Suppressor macrophage treated with lipopolysaccharide for 4 hours (primary cell): ENCODE data around the gene TAL2.
"Not testable (repeated sequence)": the region's sequence is repeated elsewhere in the genome, so short reads cannot be mapped to it uniquely, and the experiment has no call there.

ENCODE experiments used
- DNase-seq: peaks from one replicate; pipeline ENCODE4 v3.0.0-alpha.2; 2020

The TAL2 gene

DNA sequence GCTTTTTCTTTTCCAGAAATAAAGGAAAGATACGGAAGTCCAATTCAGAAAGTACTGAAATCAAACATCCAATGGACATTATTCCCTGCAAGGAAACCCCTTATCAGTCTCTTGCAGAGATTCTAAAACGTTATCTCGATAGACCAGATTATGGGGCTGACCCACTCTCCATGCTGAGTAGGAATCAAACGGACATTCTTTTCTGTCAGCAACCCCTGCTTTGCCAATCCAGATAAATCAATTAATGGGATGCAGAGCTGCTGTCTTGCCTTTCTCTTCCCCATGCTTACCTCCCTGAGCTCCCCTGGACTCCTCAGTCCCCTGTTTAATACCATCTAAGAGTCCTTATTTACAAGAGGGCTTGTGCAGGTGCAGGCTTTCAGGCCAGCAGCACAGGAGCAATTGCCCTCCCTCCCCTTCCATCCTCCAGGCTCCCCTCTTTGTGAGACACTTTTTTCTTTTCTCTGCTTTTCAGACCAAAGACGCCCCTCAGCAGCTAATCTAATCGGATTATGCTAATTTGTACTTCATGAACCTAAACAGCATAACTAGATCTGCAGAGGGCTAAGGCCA lies 14.2 kb downstream of the TAL2 start:
- no peak for DNase-seq

DNA sequence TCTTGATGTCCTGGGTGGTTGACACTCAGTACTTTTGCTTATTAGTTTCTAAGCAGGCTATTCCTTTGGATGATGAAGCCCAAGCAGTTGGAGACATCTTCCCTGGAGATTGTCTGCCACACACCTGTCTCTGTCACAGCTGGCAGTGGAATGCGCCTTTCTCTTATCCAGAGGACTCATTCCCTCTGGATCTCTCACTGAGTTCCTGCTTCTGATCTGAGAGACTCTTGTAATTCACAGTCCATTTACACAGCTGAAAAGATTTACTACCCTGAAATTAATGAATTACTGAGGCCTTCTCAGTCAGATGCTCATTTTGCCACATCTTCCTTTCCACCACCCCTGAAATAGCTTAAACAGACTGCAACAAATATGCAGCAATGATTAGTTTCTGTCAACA lies 15.9 kb downstream of the TAL2 start:
- DNase-seq, result no peak

DNA sequence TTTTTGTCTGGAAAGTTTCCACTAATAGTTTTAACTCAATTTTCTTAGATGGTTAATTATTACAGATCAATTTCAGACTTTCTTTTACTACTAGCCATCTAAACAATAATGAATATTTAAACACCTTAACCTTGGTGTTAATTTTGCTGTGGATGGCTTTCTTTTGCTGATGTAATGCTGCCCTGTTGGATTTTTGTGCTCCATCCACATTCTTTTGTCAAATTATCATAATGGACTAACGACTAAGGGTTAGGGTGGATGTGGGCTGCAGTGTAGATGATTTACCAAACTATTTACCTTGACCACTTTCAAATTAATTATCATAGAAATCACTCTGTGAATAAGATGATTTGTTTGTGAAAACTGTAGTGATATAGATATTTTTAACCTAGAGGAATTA lies 16.5 kb downstream of the TAL2 start:
- no peak for DNase-seq

DNA sequence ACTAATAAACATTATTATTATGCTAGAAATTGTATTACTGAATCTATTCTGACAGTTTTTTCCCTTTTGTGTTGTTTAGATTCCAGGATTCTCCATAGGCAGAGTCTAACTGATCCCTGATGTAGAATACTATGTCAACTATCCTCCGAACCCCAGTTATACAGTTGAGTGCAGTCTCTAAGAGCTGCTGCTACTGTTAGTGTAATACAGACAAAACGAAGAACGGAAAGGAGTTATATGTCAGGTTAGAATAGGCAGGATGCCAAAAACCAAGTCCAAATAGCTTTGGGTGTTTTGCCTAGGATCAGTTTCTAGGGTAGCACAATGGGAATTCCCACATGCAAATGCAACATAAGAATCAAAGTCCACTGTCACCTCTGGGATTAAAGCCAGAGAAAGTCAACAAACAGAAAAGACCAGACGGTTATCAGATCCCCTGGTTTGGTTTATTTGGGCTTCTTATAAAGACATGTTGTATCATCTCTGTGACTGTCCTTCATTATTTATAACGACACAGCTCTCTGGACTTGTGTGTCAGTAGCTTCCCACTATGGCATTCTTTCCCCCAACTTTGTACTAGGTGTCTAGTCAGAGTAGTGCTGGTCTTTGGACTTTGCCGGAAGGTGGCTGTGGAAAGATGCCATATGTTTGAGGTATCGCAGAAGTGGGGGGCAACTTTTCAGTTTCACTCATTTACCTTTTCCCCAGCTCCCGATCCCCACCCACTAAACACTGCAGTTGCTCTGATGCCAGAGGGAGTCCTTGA lies 17.2 kb downstream of the TAL2 start:
- no peak for DNase-seq

DNA sequence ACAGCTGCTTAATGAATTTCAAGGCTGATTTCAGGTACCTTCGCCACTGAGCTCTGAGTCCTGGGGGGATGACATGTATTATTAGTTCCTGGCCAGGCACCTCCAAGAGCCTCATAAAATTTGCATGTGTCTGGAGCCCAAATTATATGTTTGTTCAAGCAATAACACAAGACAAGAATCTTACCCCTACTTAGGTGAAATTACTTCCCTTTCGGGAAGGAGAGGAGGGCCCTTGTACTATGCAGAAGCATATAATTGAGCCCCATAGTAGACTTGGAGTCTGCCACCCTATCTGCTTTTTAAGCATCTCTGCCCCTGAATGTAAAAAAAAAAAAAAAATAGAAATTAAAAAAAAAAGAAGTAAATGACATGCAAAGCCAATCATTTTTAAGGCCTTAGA lies 19.1 kb downstream of the TAL2 start:
- no peak for DNase-seq

DNA sequence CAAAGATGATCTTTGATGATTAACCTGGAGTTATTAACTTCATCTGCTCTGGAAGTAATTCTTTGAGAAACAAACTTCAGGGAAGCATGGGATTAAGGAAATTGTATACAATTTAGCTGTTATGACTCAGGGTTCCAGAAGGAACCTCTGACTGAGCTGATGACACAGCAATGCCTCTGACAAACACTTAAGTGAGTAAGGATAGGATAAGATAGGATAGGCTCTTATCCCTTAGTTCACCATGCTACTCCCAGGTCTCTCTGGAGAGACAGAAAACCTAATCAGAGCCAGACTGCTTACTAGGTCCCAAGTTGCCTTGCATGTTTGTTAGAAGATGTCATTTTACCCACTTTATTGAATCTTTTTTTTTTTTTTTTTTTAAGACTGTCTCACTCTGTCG lies 19.5 kb downstream of the TAL2 start:
- no peak for DNase-seq

DNA sequence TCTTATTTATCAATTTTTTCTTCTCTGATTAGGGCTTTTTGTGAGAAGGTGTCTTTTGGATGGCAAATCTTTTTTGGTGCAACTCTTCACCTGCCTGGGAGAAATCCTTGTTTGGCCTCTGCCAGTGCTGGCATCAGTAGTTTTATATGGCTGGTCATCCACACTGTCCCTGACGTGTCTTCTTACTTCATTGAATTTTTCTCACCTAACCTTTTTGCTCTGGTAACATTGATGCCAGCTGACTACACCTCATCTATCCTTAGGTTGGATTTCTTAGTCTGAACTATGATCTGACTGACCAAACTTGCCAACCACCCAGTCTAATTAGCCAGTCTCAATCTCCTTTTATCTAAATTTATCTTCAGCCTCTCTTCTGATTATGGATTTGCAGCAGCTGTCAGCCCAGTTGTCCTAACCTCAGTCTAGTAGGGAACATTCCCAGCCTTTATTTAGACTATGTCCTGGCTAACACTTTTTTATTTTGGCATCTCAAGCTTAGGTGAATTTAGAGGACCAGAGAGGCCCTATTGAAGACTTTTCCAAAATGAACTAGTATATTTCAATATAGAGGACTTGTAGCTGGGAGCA lies 21.5 kb downstream of the TAL2 start:
- DNase-seq, result no peak

DNA sequence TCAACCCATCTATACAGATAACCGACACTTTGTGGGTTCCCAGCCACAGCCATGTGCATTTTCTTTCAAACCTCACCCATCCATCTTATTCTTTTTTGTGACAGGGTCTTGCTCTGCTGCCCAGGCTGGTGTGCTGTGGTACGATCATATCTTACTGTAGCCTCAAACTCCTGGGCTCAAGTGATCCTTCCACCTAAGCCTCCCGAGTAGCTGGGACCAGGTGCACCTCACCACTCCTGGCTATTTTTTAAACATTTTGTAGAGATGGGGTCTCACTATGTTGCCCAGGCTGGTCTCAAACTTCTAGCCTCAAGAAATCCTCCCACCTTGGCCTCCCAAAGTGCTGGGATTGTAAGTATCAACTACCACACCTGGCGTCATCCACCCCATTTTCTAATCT lies 24.7 kb downstream of the TAL2 start:
- DNase-seq, result no peak

DNA sequence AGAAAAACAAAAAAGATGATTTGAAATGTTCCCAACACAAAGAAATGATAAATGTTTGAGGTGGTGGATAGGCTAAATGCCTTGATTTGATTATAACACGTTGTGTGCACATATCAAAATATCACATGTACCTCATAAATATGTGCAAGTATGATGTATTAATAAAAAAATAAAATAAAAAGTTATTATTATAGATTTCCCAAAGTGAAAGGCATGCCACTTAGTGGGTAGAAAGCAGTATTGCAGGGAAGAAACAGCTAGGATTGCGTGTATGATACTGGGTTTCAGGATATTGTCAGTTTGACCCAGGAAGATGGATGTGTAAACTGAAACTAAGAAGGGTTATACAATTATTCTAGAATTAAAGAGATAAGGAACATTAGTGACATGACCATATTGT lies 28.5 kb downstream of the TAL2 start:
- DNase-seq, result peak; percentile 31

DNA sequence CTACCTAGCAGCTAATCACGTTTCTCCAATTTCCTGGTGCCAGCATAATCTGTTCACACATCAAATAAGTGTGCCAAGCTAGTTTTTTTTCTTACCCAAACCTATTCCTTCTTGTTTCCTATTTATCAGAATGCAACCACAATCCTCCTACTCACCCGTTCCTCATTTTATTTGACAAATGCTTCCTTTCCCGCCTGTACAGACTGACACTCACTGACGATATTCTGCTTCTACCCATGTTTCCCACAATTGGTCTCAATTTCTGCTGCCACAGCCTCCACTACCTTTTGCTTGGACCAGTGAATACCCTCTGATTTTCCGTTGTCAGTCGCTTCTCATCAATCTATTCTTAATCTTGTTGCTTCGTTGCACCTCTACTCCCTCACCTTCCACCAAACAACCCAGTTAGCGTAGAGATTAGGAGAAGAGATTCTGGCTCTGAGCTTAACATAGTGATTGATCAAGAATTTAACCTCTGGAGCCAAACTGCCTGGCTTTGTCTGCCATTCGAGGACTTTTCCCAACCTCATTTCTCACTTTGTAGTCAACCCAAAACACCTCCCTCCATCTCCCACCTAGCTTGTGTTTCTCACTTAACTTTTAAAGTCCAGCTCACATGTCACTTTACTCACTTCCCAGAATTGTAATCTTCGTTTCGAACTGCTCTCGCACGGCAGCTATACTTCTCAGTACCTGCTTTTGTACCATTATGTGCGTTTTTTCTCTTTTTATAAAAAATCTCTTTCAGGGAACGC lies 31.4 kb downstream of the TAL2 start:
- DNase-seq, result peak; percentile 48

DNA sequence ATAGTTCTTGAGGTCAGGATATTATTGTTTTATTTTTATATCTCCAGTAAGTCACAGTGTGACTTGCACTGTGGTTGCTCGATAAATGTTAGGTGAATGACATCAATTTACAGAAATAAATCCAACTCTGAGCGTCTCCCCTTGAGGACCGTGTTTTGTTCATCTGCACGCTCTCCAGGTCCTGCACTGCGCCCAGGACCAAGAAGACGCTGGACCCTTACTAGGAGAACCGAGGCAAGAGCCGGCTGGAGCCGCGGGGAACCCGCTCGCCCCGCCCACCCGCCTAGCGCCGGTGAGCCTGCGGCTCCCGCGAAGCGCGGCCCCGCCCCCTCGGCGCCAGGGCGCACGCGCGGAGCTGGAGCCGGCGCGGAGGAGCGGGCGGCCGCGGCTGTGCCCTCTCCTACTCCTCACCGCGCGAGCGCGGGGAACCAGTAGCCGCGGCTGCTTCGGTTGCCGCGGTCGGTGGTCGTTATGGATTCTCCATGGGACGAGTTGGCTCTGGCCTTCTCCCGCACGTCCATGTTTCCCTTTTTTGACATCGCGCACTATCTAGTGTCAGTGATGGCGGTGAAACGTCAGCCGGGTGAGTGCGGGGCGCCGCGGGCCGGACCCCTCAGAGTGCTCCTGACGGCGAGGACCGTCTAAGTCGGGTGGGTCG lies 32.1 kb downstream of the TAL2 start, which contains the start of gene TMEM38B:
Gene TMEM38B (plus strand): TSS at position 352 of the 658 bp plus-strand sequence. CDS start 120 bp downstream, at position 472.
- peak; percentile 93 for DNase-seq

DNA sequence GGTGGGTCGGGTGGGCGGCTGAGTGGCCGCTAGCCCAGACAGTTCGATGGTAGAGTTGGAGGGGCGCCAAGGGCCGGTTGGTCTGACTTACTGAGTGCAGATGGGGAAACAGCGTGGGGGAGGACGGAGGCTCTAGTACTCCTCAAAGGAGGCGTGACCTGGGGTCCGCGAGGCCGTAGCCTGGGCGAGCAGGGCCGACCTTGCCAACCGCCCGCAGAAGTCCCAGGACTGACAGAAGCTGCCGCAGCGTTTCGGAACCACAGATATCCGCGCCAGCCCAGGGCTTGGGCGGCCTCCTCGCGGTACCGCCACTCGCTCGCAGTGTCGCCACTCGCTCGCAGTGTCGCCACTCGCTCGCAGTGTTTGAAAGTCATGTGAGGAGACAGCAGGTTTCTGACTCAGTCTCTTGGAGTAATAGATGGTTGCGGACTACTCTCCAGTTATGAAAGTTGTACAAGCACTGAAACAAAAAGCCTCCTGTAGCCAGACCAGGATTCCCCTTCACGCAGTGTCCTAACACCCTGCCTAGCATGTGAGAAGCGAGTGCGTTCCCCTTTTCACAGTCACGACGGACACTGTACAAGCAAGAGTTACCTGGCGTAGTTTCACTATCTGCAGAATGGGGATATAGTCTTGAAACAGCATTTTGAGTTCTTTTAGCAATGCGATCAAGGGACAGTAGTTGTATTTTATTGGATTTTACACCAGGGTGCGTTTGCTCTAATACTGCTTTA lies 32.8 kb downstream of the TAL2 start:
- DNase-seq, result peak; percentile 90

DNA sequence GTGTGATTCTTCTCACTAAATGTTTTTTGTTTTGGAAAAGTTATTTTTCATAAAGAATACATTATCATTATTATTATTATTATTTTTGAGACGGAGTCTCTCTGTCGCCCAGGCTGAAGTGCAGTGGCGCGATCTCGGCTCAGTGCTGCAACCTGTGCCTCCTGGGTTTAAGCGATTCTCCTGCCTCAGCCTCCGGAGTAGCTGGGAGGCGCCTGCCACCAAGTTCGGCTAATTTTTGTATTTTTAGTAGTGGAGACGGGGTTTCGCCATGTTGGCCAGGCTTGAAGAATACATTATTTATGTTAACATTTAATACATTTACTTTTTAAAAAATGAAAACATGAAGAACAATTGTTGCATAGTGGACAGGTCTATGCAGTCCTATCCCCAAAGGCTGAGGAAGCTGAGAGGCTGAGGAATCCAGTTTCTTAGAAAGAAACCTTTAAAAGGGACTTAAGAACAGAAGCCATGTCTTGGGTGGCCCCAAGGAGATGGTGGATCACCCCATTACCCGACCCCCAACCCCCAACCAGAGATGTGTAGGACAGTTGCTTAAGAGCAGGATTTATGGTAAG lies 34.0 kb downstream of the TAL2 start:
- no peak for DNase-seq

DNA sequence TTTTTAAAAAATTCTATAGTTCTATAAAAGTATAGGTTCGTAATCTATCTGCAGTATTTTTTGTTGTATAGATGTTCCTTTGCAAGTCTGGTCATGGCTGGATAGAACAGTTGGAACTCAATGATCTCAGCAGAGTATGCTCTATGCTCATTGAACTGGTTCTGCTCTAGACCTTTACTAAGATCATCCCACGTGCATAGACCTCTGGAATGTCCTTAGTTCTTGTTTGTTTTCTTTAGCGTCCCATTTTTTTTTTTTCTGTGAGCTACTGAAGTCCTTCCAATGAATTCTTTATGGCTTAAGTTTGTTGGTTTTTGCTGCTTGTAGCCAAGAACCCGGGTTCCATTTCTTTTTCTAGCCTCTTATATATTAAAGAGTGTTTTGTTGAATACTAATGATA lies 35.6 kb downstream of the TAL2 start:
- no peak for DNase-seq

DNA sequence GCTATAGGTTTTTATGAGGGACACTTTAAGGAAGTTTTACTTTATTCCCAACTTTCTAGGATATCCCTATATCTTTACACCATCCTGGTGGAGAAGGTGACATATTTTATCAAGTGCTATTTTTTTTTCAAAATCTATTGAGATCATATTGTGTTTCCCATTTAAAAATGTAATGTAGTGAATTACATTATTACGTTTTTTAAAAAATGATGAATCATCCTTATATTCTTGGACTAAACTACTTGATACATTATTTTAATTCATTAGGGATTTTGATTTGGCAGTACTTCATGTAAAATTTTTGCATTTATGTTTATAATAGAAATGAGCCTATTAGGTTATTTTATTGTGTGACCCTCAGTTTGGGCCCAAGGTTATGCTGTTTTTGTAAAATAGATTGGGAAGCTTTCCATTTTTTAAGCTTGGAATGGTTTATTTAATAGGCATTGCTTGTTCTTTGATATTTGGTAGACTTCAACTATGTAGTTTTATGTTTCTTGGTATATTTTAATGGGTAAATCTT lies 36.2 kb downstream of the TAL2 start:
- DNase-seq, result no peak

DNA sequence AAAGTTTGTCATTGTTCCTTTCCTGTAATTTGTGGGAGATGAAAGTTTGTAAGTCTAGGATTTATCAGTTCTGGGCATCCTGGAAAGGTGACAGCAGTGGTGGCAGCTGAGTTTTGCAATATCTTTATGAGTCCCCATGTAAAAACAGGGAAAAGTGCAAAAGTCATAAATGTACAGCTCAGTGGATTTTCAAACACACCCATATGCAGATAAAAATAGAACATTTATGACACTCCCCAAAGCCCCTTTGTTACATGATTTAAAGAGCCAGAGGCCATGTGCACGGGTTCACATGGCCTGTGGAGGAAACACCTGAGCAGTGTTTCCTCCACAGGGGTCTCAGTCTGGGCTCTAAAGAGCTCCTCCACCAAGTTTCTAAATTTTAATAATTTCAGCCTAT lies 38.4 kb downstream of the TAL2 start:
- DNase-seq, result no peak

DNA sequence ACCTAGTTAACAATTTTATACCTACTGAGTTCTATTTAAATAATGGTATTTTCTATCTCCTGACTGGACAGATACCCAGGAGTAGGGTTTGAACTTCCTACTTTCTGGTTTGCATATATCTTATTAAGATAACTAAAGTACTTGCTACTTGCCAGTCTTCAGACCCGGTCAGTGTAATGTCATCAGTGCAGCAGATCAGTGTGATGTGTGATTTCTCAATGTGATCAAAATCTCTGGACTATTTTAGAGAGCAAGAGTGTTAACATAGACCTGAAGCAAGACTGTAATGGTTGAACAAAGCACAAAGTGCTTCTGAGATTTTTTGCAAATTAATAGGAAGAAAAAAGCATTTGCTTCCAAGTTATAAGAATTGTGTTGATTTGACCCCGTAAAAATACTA lies 38.9 kb downstream of the TAL2 start:
- DNase-seq, result no peak

DNA sequence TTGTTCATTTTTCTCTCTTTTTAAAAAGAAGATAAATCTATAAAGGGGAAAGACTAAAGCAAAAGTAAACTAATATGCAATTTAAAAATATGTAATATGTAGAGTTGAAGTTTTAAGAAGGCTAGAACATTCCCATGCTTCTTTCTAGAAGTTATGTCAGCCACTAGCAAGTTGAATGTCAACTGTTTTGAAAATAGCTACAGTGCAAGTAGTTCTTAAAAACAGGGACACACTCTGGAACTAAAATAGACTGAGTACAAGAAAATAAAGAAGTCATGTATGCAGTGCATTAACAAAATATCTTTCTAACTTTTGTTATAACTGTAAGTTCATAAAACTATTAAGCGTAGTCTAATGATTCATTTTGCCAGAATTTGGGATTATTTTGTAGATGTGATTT lies 40.0 kb downstream of the TAL2 start:
- DNase-seq, result no peak

DNA sequence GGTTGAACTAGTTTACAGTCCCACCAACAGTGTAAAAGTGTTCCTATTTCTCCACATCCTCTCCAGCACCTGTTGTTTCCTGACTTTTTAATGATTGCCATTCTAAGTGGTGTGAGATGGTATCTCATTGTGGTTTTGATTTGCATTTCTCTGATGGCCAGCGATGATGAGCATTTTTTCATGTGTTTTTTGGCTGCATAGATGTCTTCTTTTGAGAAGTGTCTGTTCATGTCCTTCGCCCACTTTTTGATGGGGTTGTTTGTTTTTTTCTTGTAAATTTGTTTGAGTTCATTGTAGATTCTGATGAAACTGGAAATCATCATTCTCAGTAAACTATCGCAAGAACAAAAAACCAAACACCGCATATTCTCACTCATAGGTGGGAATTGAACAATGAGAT lies 41.4 kb downstream of the TAL2 start:
- DNase-seq, result not testable (repeated sequence)

DNA sequence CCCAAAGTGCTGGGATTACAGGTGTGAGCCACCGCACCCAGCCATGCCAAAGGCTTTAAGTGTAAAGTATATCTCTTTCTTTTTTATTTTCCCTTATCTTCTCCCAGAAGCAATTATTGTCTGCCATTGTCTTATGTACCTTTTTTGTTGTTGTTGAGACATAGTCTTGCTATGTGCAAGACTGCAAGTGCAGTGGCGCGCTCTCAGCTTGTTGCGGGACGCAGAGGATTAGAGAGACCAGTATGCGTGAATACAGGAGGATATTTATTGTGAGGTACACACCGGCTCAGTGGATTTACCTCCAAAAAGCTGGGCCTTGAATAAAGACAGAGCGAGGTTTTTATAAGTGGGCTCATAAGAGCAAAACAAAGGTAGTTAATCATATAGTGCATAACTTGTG lies 43.9 kb downstream of the TAL2 start:
- no peak for DNase-seq

DNA sequence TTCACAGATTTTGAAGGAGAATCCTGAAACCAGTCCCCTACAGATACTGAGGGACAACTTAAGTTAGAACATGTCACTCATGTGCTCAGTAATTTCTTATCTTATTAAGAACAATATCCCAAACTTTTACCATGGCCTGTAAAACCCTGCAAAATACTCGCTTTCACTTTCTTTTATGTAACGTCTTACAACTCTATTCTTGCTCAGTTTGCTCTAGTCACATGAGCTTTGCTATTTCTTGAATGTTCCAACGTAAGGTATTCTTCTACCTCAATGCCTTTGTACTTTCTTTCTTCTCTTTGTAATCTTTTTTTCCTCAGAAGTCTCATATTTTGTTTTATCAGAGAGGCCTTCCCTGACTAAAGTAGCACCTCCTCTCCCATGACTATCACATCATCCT lies 46.1 kb downstream of the TAL2 start:
- DNase-seq, result peak; percentile 32

DNA sequence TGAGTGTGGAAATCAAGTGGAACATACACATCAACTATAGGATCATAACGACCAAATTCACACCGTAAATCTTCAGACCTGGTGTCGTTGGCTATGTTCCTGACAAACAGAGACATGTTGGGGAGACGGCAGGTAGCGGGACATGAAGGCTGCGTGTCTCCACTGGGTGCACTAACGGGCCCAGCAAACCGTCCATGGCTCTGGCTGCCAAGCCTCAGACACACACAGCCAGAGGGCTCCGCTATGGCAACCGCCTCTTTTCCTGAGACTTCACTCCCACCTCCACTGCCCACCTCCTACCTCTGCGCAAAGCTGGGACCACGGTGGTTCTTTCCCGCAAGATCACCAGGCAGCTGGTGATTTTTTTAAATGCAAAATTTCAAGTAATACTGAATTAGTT lies 48.4 kb downstream of the TAL2 start:
- no peak for DNase-seq
